ENCODE measurements around the gene COL15A1. TPM values are rescaled to one million over a fixed set of nuclear protein-coding genes. Genes with fewer than 3 reads are reported as not detected.

Gene COL15A1
- total RNA-seq, 4 donors from 2014 or later, result 4.0 to 7.8 (median 6.8) TPM

- no peak overlapping the region for H3K27ac ChIP-seq
- in situ Hi-C loops (cut with MboI; ENCODE audit: low sequenced_read_pairs in 4 of 4) (loop anchor here in 3 of 4 donors (10.0 to 25.0 kb wide), 5 partner anchors 129 to 151 kb away; no protein-coding TSS in a partner anchor), intact Hi-C loops (cut with DNase I; ENCODE audit: low total_unique reads) (no loop called here)
- TF ChIP-seq CTCF (IDR thresholded peaks at IDR 0.05 in 4 of 5, conservative IDR thresholded peaks at IDR 0.05 in 1 of 5) (no peak), POLR2A (IDR thresholded peaks at IDR 0.05) (no peak)
- no peak overlapping the region for H3K4me3 ChIP-seq
- H3K9me3 ChIP-seq, result no peaks in the 10 kb centered on the region
- H3K4me1 ChIP-seq, result peaks cover 10 to 16% of the 10 kb centered on the region in 2 donors
- no peaks in the 10 kb centered on the region for H3K27me3 ChIP-seq
- H3K36me3 ChIP-seq, result no peaks in the 10 kb centered on the region
- no peak for ATAC-seq
- no peak for DNase-seq
These were observed 49.9 kb downstream of the COL15A1 start for GRCh38 chr9:98993570-98993945.

- no peak for ATAC-seq
- H3K4me3 ChIP-seq, result no peak overlapping the region
- peak overlapping the region in 1 of 4 donors; percentile 29 for H3K27ac ChIP-seq
- DNase-seq, result no peak
- H3K27me3 ChIP-seq, result no peaks in the 10 kb centered on the region
- H3K9me3 ChIP-seq, result no peaks in the 10 kb centered on the region
- intact Hi-C loops (cut with DNase I; ENCODE audit: low total_unique reads) (no loop called here), in situ Hi-C loops (cut with MboI; ENCODE audit: low sequenced_read_pairs in 4 of 4) (loop anchor here (5.0 to 25.0 kb wide), 7 partner anchors 130 to 150 kb away; no protein-coding TSS in a partner anchor)
- peaks cover 12 to 15% of the 10 kb centered on the region in 2 donors for H3K4me1 ChIP-seq
- H3K36me3 ChIP-seq, result no peaks in the 10 kb centered on the region
- TF ChIP-seq CTCF (IDR thresholded peaks at IDR 0.05 in 4 of 5, conservative IDR thresholded peaks at IDR 0.05 in 1 of 5) (no peak), POLR2A (IDR thresholded peaks at IDR 0.05) (no peak)
These were observed 50.7 kb downstream of the COL15A1 start for GRCh38 chr9:98994172-98995058.

- Histone ChIP-seq H3K4me3 (no peak overlapping the region), H3K4me1 (peaks cover 10 to 15% of the 10 kb centered on the region in 2 donors), H3K36me3 (no peaks in the 10 kb centered on the region), H3K27ac (peak overlapping the region in 1 of 4 donors; percentile 13), H3K9me3 (no peaks in the 10 kb centered on the region), H3K27me3 (no peaks in the 10 kb centered on the region)
- no peak for TF ChIP-seq POLR2A (IDR thresholded peaks at IDR 0.05)
- no peak for TF ChIP-seq CTCF (IDR thresholded peaks at IDR 0.05 in 4 of 5, conservative IDR thresholded peaks at IDR 0.05 in 1 of 5)
- in situ Hi-C loops (cut with MboI; ENCODE audit: low sequenced_read_pairs in 4 of 4) (loop anchor here (5.0 to 25.0 kb wide), 7 partner anchors 130 to 150 kb away; no protein-coding TSS in a partner anchor), intact Hi-C loops (cut with DNase I; ENCODE audit: low total_unique reads) (no loop called here)
- no peak for ATAC-seq
- no peak for DNase-seq
These were observed 51.5 kb downstream of the COL15A1 start for GRCh38 chr9:98995059-98995671.

- no peak for TF ChIP-seq CTCF (IDR thresholded peaks at IDR 0.05 in 4 of 5, conservative IDR thresholded peaks at IDR 0.05 in 1 of 5)
- no peak for TF ChIP-seq POLR2A (IDR thresholded peaks at IDR 0.05)
- in situ Hi-C loops (cut with MboI; ENCODE audit: low sequenced_read_pairs in 4 of 4) (loop anchor here (5.0 to 25.0 kb wide), 7 partner anchors 131 to 149 kb away; no protein-coding TSS in a partner anchor), intact Hi-C loops (cut with DNase I; ENCODE audit: low total_unique reads) (no loop called here)
- H3K27ac ChIP-seq, result no peak overlapping the region
- no peak overlapping the region for H3K4me3 ChIP-seq
- ATAC-seq (no peak), DNase-seq (no peak)
- peaks cover 7 to 10% of the 10 kb centered on the region in 2 donors for H3K4me1 ChIP-seq
- no peaks in the 10 kb centered on the region for H3K36me3 ChIP-seq
- H3K9me3 ChIP-seq, result no peaks in the 10 kb centered on the region
- no peaks in the 10 kb centered on the region for H3K27me3 ChIP-seq
These were observed 52.3 kb downstream of the COL15A1 start for GRCh38 chr9:98995971-98996504.

All from gastrocnemius medialis (tissue), 4 donors.